Panc1 (cell line): ENCODE measurements around the gene RASL10A. TPM values are rescaled to one million over a fixed set of nuclear protein-coding genes. Genes with fewer than 3 reads are reported as not detected.

Experiments
- ATAC-seq: fragments of 200-7000 bp; cut with Tn5 transposase; 2 replicates; pipeline ENCODE4 v1.9.1; 2020; ENCODE audit warnings: mild to moderate bottlenecking, moderate library complexity
- BruUV-seq: library from RNA; stranded (reverse); fragments of 400-500 nt; replicated peaks from 2 replicates; lab custom pipeline; 2021; lab: Mats Ljungman, UMichigan
- CTCF ChIA-PET: fragments of 300-600 bp; sonication (Branson Sonifier 250); formaldehyde crosslinking; loops from one replicate; lab custom pipeline; 2022; ENCODE audit warnings: antibody characterized with exemption; lab: Charles Lee
- POLR2A ChIA-PET: fragments of 300-600 bp; sonication (Branson Sonifier 250); formaldehyde crosslinking; loops from one replicate; lab custom pipeline; 2022; ENCODE audit warnings: antibody characterized with exemption; lab: Charles Lee
- DNase-seq: peaks from one replicate; pipeline ENCODE4 v3.0.0-alpha.2; 2010; ENCODE audit warnings: low read depth, low spot score
- H3K27ac ChIP-seq: 2 replicates; pipeline ENCODE4 v1.5.1; 2011; ENCODE audit warnings: mild to moderate bottlenecking, low read length, inconsistent platforms
- H3K27me3 ChIP-seq: fragments of 200-500 bp; sonication (Bioruptor generic); 2 replicates; pipeline ENCODE4 v1.6.0; 2014; ENCODE audit warnings: low read length, inconsistent platforms; ENCODE audit not compliant: control insufficient read depth, insufficient read depth
- H3K36me3 ChIP-seq: fragments of 200-500 bp; sonication (Bioruptor generic); 2 replicates; pipeline ENCODE4 v1.5.1; 2014; ENCODE audit warnings: inconsistent platforms, mild to moderate bottlenecking, low read length, moderate library complexity; ENCODE audit not compliant: control insufficient read depth, insufficient read depth
- H3K4me1 ChIP-seq: 2 replicates; pipeline ENCODE4 v1.5.1; 2011; ENCODE audit warnings: inconsistent platforms, mild to moderate bottlenecking, low read length, moderate library complexity; ENCODE audit not compliant: control insufficient read depth, insufficient read depth
- H3K4me3 ChIP-seq, 2 experiments: 2 replicates each; pipeline ENCODE4 v1.5.1; 2011 to 2012; ENCODE audit warnings: low read depth in 2 of 2, low read length in 2 of 2, mild to moderate bottlenecking in 2 of 2, inconsistent platforms in 1 of 2, moderate library complexity in 1 of 2
- H3K9me3 ChIP-seq: fragments of 200-500 bp; sonication (Bioruptor generic); 2 replicates; pipeline ENCODE4 v1.5.1; 2014; ENCODE audit warnings: low read depth, mild to moderate bottlenecking, inconsistent platforms, low read length, moderate library complexity; ENCODE audit not compliant: control insufficient read depth, insufficient read depth
- POLR2AphosphoS5 ChIP-seq: IDR thresholded peaks from 2 replicates; pipeline ENCODE4 v1.6.1; 2012; ENCODE audit warnings: mild to moderate bottlenecking, low read depth, low read length, moderate library complexity
- REST ChIP-seq, 2 experiments: IDR thresholded peaks; 2 replicates each; pipeline ENCODE4 v1.6.1; 2011 to 2012; ENCODE audit warnings: low read depth in 2 of 2, control low read depth in 1 of 2, low read length in 1 of 2, mild to moderate bottlenecking in 1 of 2, moderate library complexity in 1 of 2; ENCODE audit not compliant: insufficient read depth in 1 of 2
- SIN3A ChIP-seq: IDR thresholded peaks from 2 replicates; pipeline ENCODE4 v1.6.1; 2012; ENCODE audit warnings: low read depth, mild to moderate bottlenecking, low read length, moderate library complexity, borderline replicate concordance; ENCODE audit not compliant: insufficient read depth
- TCF7L2 ChIP-seq: IDR thresholded peaks from 2 replicates; pipeline ENCODE4 v1.6.1; 2011; ENCODE audit warnings: mild to moderate bottlenecking, low read depth, low read length, inconsistent platforms
- in situ Hi-C: cut with HindIII; loops from 2 replicates; pipeline ENCODE4 v1.10.0; 2016; ENCODE audit warnings: low sequenced_read_pairs, low pct_unique_long_range_greater_than_20kb
- intact Hi-C: fragments of 100-400 bp; cut with micrococcal nuclease; formaldehyde crosslinking; loops from one replicate; pipeline ENCODE4 v1.10.0; 2022; ENCODE audit not compliant: unreplicated experiment
- total RNA-seq: library from RNA; stranded (reverse); gene quantifications from one replicate; pipeline ENCODE4 v1.2.1, GENCODE V29; 2021; ENCODE audit not compliant: unreplicated experiment
- TF ChIP-seq, protein P1 (sequence below): fragments of 450-650 bp; IDR thresholded peaks from 2 replicates; pipeline ENCODE4 v1.5.1; 2017; ENCODE audit warnings: mild to moderate bottlenecking

RASL10A gene
- total RNA-seq, 1 experiment from 2014 or later = 2.6 TPM

GRCh38 chr22:29308148-29308790 lies 7.2 kb downstream of the RASL10A start:
- in situ Hi-C loops = no loop called here
- no peak for ATAC-seq
- TF ChIP-seq TCF7L2 (no peak), REST (IDR thresholded peaks at IDR 0.05; ENCODE audit: insufficient read depth in 1 of 2, low read depth in 2 of 2, low read length in 1 of 2) (no peak), SIN3A (no peak), POLR2AphosphoS5 (no peak)
- TF ChIP-seq, protein P1, sequence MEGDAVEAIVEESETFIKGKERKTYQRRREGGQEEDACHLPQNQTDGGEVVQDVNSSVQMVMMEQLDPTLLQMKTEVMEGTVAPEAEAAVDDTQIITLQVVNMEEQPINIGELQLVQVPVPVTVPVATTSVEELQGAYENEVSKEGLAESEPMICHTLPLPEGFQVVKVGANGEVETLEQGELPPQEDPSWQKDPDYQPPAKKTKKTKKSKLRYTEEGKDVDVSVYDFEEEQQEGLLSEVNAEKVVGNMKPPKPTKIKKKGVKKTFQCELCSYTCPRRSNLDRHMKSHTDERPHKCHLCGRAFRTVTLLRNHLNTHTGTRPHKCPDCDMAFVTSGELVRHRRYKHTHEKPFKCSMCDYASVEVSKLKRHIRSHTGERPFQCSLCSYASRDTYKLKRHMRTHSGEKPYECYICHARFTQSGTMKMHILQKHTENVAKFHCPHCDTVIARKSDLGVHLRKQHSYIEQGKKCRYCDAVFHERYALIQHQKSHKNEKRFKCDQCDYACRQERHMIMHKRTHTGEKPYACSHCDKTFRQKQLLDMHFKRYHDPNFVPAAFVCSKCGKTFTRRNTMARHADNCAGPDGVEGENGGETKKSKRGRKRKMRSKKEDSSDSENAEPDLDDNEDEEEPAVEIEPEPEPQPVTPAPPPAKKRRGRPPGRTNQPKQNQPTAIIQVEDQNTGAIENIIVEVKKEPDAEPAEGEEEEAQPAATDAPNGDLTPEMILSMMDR = no peak
- ChIA-PET CTCF (no interaction called here), POLR2A (no interaction called here)
- no peaks in the 10 kb centered on the region for H3K9me3 ChIP-seq
- BruUV-seq = no TSS peak
- H3K27me3 ChIP-seq = no peaks in the 10 kb centered on the region
- no peaks in the 10 kb centered on the region; the same call in 1 of the 2 replicates for H3K36me3 ChIP-seq
- peaks cover 25% of the 10 kb centered on the region for H3K4me1 ChIP-seq
- intact Hi-C loops = no loop called here
- no peak for DNase-seq
- H3K27ac ChIP-seq = peak overlapping the region; percentile 86
- H3K4me3 ChIP-seq = peak overlapping the region; percentile 66 to 75

- in situ Hi-C loops = no loop called here
- BruUV-seq = no TSS peak
- TF ChIP-seq REST (IDR thresholded peaks at IDR 0.05; ENCODE audit: insufficient read depth in 1 of 2, low read depth in 2 of 2, low read length in 1 of 2) (no peak), POLR2AphosphoS5 (no peak), SIN3A (no peak), TCF7L2 (no peak)
- TF ChIP-seq, protein P1 = no peak
- Histone ChIP-seq H3K27ac (peak overlapping the region; percentile 86), H3K4me3 (peak overlapping the region; percentile 66 to 75), H3K4me1 (peaks cover 31% of the 10 kb centered on the region), H3K9me3 (no peaks in the 10 kb centered on the region), H3K36me3 (no peaks in the 10 kb centered on the region; the same call in 1 of the 2 replicates), H3K27me3 (no peaks in the 10 kb centered on the region)
- ATAC-seq = no peak
- POLR2A ChIA-PET = no interaction called here
- no peak for DNase-seq
- CTCF ChIA-PET = no interaction called here
- intact Hi-C loops = no loop called here
These were observed 7.8 kb downstream of the RASL10A start for GRCh38 chr22:29307596-29308147.
